Kasumi-1 (cell line): ENCODE data around the gene ATP6V0E1.

Source experiments
- DNase-seq, 2 experiments: peaks; one replicate each; lab custom pipeline; 2025; lab: John Stamatoyannopoulos, UW

The ATP6V0E1 gene

DNA sequence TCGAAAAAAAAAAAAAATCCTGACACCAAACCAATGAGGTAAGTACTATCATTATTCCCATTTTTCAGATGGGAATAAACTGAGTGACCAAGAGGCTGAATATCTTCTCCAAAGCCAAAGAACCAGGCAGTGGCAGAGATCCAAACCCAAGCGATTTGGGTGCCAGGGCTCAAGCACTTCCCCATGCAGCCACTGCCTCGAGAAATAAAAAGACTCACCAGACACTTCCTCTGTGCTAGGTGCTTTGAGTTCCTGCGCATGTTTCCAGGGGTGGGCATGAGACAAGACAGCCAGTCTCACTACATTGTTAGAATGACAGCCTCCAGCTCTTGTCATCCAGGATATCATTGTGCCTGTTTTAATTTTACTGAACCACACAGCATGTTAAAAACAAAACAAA is 26.6 kb upstream of the ATP6V0E1 start:
- DNase-seq = peak; percentile 50 to 59

- no peak for DNase-seq
These were observed 26.1 kb upstream of the ATP6V0E1 start for GRCh38 chr5:172957458-172957857.

DNA sequence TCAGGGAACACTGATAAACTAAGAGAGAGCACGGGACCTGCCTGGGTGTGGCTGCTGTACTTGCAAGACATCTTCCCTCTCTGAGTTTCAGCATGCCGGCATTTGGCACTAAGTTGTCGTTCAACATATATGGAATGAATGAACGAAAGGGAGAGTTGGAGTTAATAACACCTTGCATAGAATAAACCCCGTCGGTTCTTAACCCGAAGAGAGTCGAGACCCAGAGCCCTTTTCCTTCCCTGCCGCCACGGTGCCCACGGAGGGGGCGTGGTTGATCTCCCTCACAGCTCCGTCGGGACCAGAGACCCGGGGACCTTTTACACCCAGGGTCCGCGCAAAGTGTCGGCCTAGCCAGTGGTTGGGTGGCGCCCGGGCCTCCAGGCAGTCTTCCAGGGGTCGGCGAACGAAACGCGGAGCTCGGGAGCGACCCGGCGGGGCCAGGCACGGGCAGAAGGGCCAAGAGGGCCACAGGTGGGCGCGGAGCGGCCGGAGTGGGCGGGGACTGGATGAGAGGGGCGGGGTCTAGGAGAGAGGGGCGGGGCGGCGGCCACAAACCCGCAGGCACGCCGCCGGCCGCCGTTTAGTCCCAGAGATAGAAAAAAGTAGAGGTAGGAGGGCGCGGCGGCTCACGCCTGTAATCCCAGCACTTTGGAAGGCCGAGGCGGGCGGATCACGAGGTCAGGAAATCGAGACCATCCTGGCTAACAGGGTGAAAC is 25.1 kb upstream of the ATP6V0E1 start:
- peak; percentile 51 to 57 for DNase-seq

- DNase-seq = no peak
These were observed 23.5 kb upstream of the ATP6V0E1 start for GRCh38 chr5:172959824-172960799.

DNA sequence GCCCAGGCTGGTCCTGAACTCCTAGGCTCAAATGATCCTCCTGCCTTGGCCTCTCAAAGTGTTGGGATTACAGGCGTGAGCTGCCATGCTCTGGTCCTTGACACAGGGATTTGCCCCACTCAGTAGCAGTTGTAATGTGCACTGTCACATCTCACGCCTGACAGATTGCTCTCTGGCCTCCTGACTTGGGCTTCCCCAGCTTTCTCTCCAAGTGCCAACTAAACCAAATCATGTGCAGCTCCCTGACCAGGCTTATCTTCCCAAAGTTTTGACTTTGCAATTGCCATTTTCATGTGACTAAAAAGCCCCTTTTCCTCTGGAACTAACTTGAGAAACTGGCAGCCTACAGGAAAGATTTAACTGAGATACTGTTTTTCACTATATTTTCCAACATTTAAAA is 13.7 kb upstream of the ATP6V0E1 start:
- DNase-seq = no peak

GRCh38 chr5:172971482-172971881 is 12.1 kb upstream of the ATP6V0E1 start:
- no peak for DNase-seq

DNA sequence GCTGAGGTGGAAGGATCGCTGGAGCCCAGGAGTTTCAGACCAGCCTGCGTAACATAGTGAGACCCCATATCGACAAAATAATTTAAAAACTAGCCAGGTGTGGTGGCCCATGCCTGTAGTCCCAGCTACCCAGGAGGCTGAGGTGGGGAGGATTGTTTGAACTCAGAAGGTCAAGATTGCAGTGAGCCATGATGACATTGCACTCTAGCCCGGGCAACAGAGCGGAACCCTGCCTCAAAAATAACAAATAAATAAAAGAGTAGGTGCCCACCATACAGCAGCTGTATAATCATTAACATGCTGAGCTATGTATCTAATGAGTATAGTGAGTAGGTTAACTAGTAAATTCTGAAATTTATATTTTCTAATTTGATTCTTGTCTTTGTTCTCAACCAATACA is 11.0 kb upstream of the ATP6V0E1 start:
- DNase-seq = no peak

- DNase-seq = no peak
These were observed 10.2 kb upstream of the ATP6V0E1 start for GRCh38 chr5:172973127-172973916.

GRCh38 chr5:172973931-172974330 is 9.6 kb upstream of the ATP6V0E1 start:
- DNase-seq = no peak

- no peak for DNase-seq
These were observed 8.3 kb upstream of the ATP6V0E1 start for GRCh38 chr5:172975289-172975688.

- DNase-seq = no peak
These were observed 3.8 kb upstream of the ATP6V0E1 start for GRCh38 chr5:172979778-172980177.

DNA sequence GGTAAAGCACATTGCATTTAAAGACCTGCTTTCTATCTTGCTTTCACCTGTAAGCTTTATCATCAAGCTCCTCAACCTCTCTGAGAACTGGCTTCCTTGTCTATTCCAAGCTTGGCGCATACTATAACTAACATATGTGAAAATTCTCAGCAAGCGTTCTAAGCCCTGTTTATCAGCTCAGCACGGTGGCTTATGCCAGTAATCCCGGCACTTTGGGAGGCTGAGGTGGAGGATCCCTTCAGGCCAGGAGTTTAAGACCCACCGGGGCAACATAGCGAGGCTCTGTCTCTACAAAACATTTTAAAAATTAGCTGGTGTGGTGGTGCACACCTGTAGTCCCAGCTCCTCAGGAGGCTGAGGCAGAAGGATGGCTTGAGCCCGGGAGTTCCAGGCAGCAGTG is 1.6 kb upstream of the ATP6V0E1 start:
- no peak for DNase-seq

- peak; percentile 72 to 80 for DNase-seq
These were observed 828 bp downstream of the ATP6V0E1 start for GRCh38 chr5:172984244-172984953.

- DNase-seq = no peak
These were observed 2.0 kb downstream of the ATP6V0E1 start for GRCh38 chr5:172985596-172985995.

DNA sequence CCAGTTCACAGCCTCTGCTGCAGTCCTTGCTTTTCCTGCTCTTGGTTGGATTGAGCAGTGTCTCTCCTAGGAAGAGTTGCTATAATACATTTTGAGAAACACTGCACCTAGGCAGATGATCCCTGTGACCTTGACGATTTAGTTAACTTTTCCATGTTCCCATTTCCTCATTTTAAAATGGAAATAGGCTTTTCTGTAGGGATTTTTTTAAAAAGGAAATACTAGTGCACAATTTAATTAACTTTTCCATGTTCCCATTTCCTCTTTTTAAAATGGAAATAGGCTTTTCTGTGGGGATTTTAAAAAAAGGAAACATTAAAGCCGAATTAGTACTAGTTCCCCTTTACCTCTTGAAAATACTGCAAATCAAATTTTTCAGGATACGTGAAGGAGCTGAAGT is 4.7 kb downstream of the ATP6V0E1 start:
- DNase-seq = no peak

DNA sequence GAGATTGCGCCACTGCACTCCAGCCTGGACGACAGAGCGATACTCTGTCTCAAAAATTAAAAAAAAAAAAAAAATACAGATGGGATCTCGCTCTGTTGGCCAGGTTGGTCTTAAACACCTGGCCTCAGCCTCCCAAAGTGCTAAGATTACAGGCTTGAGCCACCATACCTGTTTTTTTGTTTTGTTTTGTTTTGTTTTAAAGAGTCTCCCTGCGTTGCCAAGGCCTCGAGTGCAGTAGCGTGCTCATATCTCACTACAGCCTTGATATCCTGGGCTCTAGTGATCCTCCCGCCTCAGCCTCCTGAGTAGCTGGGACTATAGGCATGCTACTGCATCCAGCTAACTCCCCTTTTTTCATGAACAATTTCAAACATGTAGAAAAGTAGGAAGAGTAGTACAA is 7.2 kb downstream of the ATP6V0E1 start:
- DNase-seq = no peak

GRCh38 chr5:172994405-172994804 is 10.8 kb downstream of the ATP6V0E1 start:
- DNase-seq = no peak

DNA sequence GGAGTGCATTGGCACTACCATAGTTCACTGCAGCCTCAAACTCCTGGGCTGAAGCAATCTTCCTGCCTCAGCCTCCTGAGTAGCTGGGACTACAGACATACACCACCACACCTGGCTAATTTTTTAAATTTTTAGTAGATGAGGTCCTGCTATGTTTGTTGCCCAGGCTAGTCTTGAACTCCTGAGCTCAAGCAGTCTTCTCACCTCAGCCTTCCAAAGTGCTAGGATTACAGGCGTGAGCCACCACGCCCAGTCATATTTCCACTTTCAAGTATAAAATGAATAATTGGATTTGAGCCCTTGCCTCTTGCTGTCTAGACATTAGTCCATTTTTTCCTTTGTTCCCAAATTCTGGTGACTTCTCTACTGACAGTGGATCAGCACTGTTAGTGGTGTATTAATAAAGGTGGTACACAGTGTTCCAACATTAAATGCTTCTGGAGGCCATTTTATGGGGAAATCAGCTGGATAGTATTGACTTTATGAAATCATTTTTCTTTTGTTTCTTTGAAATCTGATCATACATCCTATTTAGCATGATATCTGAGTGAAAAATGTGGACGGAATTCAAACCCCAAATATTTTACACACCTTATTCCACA is 15.9 kb downstream of the ATP6V0E1 start:
- DNase-seq = no peak

DNA sequence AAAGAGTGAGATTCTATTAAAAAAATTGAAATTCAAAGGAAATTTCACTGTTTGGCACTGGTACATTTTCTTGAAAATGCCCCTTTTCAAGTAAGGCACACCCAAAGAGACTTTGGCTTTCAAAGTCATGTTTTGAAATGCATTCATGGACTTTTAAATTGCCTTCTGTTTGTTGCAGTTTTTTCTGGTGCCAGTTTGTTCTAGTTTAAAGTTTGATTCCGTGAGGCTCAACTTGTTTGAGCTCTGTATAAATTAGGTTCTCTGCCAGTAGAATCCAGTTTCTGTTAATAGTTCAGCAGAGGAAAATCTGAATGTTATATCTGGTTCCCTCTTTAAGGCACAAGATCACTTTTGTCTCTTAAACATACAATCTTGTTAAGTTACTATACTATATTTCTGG is 16.4 kb downstream of the ATP6V0E1 start:
- DNase-seq = no peak

DNA sequence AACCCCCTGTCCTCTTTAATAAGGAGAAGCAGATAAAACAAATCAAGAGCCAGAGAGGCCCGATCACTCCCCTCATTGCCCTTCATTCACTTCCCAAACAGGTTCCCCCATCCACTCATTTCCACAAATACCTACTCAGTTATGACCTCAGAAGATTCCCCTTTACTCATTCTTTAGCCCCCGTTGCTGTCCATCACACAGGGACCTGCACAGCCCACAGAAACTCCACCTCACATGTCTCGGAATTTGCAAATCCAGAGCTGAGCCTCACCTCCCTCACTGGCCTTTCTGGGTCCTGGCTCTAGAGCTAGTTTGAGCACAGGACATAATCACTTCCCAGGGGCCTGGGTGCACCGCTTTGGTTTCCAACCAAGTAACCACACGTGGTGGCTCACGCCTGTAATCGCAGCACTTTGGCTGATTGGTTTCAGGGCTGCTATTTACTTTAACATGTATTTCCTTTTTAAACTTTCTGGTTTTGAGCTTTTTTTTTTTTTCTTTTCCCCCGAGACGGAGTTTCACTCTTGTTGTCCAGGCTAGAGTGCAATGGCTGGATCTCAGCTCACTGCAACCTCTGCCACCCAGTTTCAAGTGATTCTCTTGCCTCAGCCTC is 17.8 kb downstream of the ATP6V0E1 start:
- DNase-seq = no peak

DNA sequence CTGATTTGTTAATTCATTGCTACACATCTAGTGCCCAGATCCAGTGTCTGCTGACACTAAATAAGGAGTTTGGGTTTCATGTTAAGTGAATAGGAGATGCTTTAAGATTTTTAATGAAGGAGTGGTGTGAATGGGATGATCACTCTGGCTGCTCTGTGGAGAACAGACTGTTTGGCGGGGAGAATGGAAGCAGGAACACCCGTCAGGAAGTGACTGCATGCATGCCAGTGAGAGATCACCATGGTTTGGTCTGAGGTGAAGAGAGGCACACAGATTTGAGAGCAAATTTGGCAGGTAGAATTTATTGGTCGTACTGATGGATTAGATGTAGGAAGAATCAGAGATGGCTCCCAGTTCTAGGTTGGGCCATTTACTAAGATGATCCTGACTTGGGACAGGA is 19.8 kb downstream of the ATP6V0E1 start:
- no peak for DNase-seq
